Omental fat pad (tissue), 4 donors: Measurements from ENCODE around the gene HOXC10. TPM values are rescaled to one million over a fixed set of nuclear protein-coding genes. Genes with fewer than 3 reads are reported as not detected.
A peak's percentile ranks its signal among the peaks of the same experiment; 100 is the strongest.

ENCODE experiments used
- ATAC-seq: fragments of 150-250 bp; one replicate; pipeline ENCODE4 v1.9.1; 2016; ENCODE audit warnings: mild to moderate bottlenecking, moderate library complexity; ENCODE audit not compliant: low FRiP score
- DNase-seq: peaks from one replicate; pipeline ENCODE4 v3.0.0-alpha.2; 2019; ENCODE audit warnings: low spot score
- CTCF ChIP-seq, 3 donors: fragments of 450-650 bp; IDR thresholded peaks; one replicate each; pipeline ENCODE4 v1.5.1; 2016 to 2017; ENCODE audit warnings: antibody characterized with exemption in 3 of 3, mild to moderate bottlenecking in 3 of 3, moderate library complexity in 2 of 3
- total RNA-seq, 4 donors: library from RNA; depleted of rRNA; stranded (reverse); fragments of >200 nt; gene quantifications; one replicate each; pipeline ENCODE4 v1.1.0, GENCODE V29; 2016

Gene HOXC10
- total RNA-seq, 4 donors from 2014 or later = not detected

- TF ChIP-seq CTCF (IDR thresholded peaks at IDR 0.05) = no peak
- DNase-seq (no peak), ATAC-seq (no peak)
Observed at GRCh38 chr12:54008260-54008552, 23.3 kb downstream of the HOXC10 start.

GRCh38 chr12:54009171-54010052 is 24.5 kb downstream of the HOXC10 start:
- no peak for TF ChIP-seq CTCF (IDR thresholded peaks at IDR 0.05)
- ATAC-seq (peak; percentile 42), DNase-seq (no peak)

- TF ChIP-seq CTCF (IDR thresholded peaks at IDR 0.05) = no peak
- no peak for DNase-seq
- ATAC-seq = no peak
Observed at GRCh38 chr12:54010053-54010971, 25.4 kb downstream of the HOXC10 start.

- no peak for TF ChIP-seq CTCF (IDR thresholded peaks at IDR 0.05)
- DNase-seq = no peak
Observed at GRCh38 chr12:54010972-54011664, 26.2 kb downstream of the HOXC10 start.

GRCh38 chr12:54011665-54012532 is 27.0 kb downstream of the HOXC10 start:
- ATAC-seq = no peak
- DNase-seq = no peak
- no peak for TF ChIP-seq CTCF (IDR thresholded peaks at IDR 0.05)

More at GRCh38 chr12:54010972-54011664, 26.2 kb downstream of the HOXC10 start:
- no peak for ATAC-seq
